Measurements from ENCODE around the gene MFNG. TPM values are rescaled to one million over a fixed set of nuclear protein-coding genes. Genes with fewer than 3 reads are reported as not detected.
"Not testable (repeated sequence)": the region's sequence is repeated elsewhere in the genome, so short reads cannot be mapped to it uniquely, and the experiment has no call there.

The MFNG gene
- total RNA-seq, result 10 to 100 TPM; 14.1 to 17.4 TPM
- long read RNA-seq, transcript MFNG-201 (8 exons, 2,088 nt), result major isoform, 19 of 29 reads
- long read RNA-seq, partial matches to known transcripts, result 2 of 29 reads
- long read RNA-seq, other reads (novel, unspliced or antisense), result 8 of 29 reads

DNA sequence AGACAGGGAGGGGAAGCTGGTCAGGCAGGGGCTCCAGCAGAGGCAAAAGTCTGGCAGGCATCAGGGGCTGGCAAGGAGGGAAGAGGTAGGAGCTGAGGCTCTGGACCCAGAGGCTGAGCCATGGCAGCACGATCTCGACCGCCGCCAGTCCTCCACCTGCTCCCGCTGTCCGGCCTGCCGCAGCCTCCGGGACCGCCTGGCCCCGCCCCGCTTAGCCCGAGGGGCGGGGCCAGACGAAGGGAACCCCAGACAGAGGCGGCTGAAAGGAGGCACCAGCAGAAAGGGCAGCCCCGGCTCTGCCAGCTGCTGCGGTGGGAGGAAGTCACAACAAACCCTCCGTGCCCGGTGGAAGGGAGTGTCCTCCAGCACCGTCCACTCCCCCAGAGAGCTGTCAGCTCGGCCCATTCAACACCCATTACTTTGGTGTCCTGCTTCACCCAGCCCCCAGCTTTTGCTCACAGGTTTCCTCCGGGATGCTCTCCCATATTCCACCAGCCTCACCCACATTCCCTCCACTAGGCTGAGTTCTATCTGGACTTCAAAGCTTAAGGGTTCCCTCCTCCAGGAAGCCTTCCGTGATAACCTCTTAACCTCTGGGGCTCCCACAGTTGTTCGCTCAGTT lies at the start of gene MFNG:
MFNG (minus strand) TSS at position 161 of the 622 bp plus-strand sequence. CDS start 207 bp downstream, outside the sequence.
- ATAC-seq, result peak; percentile 76 to 79
- DNase-seq, result peak; percentile 80
- intact Hi-C loops (cut with DNase I), result no loop called here

- no peak for ATAC-seq
- intact Hi-C loops (cut with DNase I), result loop anchor here in 1 of 2 donors (5.0 kb wide), 1 partner anchor 57 kb away; no protein-coding TSS in a partner anchor
- no peak for DNase-seq
Measured at GRCh38 chr22:37535159-37535558, 49.0 kb upstream of the MFNG start.

DNA sequence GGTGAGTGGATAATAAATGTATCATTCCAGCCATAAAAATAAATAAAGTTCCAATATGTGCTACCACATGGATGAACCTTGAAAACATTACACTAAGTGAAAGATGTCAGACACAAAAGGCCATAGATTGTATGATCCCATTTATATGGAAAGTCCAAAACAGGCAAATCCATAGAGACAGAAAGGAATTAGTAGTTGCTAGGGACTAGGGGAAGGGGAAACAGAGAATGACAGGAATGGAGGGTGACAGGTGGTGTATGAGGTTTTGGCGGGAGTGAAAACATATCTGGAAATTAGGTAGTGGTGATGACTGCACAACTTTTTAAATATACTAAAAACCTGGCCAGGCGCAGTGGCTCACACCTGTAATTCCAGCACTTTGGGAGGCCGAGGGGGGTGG lies 48.3 kb upstream of the MFNG start:
- intact Hi-C loops (cut with DNase I), result no loop called here
- no peak for DNase-seq
- ATAC-seq, result no peak

- intact Hi-C loops (cut with DNase I), result no loop called here
- no peak for DNase-seq
- no peak for ATAC-seq
Measured at GRCh38 chr22:37533995-37534394, 47.8 kb upstream of the MFNG start.

DNA sequence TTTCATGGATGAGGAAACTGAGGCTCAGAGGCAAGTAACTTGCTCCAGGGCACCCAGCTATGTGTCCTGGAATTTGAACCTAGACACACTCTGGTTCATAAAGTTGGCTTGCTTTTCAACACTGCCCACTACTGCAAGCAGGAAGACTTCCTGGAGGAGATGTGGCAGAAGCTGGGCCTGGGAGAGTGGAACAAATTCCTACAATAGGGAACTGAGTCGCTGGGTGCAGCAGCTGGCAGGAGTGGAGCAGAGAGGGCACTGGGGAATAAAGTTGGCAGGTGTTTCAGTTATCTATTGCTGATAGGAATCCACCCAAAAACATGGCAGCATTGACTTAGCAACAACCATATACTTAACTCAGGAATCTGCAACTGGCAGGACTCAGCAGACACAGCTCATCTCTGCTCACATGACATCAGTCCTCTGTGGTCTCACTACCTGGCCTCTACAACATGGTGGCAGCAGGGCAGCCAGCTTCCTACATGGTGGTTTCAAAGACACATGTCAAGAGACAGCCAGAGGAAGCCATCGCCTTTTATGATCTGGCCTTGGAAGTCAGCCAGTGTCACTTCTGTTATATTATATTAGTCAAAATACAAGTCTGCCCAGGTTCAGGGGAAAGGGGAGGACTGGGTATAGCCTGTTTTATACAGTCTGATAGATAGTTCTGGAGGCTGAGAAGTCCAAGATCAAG lies 43.6 kb upstream of the MFNG start:
- intact Hi-C loops (cut with DNase I), result no loop called here
- DNase-seq (no peak), ATAC-seq (no peak)

- DNase-seq; ATAC-seq; intact Hi-C loops (cut with DNase I): not testable (repeated sequence)
Measured at GRCh38 chr22:37527952-37528351, 41.8 kb upstream of the MFNG start.

GRCh38 chr22:37527081-37527752 lies 41.0 kb upstream of the MFNG start:
- DNase-seq; ATAC-seq; intact Hi-C loops (cut with DNase I): not testable (repeated sequence)

DNA sequence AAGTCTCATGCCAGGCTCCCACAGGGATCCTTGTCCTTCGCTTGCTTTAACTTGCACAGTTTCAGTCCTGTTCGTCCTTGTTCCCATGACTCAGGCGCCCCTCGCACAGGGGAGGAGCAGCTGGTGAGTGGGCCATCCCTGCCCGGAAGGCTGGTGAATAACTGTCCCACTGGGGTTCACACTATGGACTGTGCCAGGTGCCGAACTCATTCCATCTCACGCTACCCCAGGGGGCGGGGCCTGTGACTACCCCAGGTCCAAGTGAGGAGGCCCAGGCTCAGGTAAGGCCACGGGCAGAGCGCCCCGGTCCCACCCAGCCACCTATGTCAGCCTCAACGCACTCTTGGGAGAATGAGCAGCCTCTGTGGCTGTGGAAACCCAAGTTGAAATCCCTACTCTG lies 40.2 kb upstream of the MFNG start:
- DNase-seq, result no peak
- intact Hi-C loops (cut with DNase I), result no loop called here
- ATAC-seq, result peak in 1 of 2 donors; percentile 24

GRCh38 chr22:37525746-37526350 lies 39.7 kb upstream of the MFNG start:
- intact Hi-C loops (cut with DNase I), result no loop called here
- ATAC-seq, result no peak

DNA sequence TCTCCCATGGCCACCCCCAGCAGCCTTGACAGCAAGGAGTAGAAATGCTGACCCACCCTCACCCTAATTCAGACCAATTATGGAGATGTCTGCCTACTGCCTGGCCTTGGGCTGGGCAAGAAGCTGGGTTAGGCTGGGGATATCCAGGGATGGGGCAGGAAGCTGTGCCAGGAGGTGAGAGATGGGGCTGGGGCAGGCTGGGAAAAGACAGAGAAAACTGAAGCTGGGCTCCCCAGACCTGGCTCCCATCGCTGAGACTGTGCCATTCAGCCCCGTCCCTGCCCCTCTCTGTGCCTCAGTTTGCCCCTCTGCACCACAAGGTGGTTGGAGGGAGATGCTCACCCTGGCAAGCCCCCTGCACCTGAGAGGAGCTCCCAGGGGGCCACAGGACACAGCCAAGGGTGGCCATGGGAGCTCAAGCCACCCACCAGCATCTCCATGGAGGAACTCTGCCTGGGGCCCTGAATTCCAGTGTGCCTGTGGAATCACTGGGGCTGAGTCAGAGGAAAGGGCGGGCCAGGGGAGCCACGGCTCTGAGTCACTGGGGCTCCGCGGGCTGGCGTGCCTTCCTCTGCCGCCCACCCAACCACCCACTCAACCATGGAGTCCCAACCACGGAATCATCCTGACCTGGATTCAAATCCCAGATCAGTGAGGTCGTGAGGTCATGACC lies 39.0 kb upstream of the MFNG start:
- intact Hi-C loops (cut with DNase I), result no loop called here
- peak in 1 of 2 donors; percentile 86 for ATAC-seq

More at GRCh38 chr22:37525746-37526350, 39.7 kb upstream of the MFNG start:
- DNase-seq, result peak; percentile 12

DNA sequence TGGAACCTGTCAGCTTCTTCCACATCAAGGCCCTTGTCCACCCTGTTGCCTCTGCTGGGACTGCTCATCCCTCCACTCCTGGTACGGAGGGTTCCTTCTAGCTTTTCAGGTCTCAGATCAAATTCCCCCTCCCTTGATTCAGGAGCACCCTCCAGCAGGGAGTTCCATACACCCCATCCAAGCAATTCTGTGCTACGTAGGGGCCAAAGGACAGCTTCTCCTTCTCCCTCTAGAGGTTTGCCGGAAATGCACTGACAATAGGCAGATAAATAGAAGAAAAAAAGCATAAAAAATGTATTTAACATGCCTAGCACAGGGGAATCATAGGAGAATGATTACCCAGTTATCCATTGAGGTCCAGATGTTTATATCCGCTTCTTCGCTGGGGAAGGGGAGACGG lies 36.3 kb upstream of the MFNG start:
- ATAC-seq (no peak), DNase-seq (no peak)
- intact Hi-C loops (cut with DNase I), result no loop called here

More for the DNA sequence above, 39.0 kb upstream of the MFNG start:
- DNase-seq, result peak; percentile 69

GRCh38 chr22:37521236-37521739 lies 35.1 kb upstream of the MFNG start:
- intact Hi-C loops (cut with DNase I), result no loop called here

DNA sequence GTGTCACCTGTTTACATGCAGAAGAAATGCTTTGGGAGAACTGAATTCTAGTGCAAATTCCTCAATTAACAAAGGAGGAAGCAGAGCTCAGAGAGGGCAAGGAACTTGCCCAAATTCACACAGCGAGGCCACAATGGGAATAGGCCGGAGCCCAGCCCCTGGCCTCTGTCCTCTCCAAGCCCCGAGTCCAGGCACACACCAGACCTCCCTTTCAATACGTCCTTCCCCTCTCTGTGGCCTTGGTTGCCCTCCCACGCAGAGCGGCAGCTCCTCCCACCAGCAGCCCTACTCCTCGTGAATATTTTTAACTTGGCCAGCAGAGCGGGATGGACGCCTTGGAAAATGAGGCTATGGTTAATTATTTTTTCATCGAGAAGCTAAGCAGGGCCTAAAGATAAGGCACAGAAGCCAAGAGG lies 34.6 kb upstream of the MFNG start:
- DNase-seq (peak; percentile 48), ATAC-seq (no peak)
- intact Hi-C loops (cut with DNase I), result no loop called here

More at GRCh38 chr22:37521236-37521739, 35.1 kb upstream of the MFNG start:
- DNase-seq (peak; percentile 57), ATAC-seq (no peak)

GRCh38 chr22:37519268-37520195 lies 33.3 kb upstream of the MFNG start, which contains the start of gene CARD10:
Gene CARD10, minus strand, starts transcription at chr22:37519415. Its CDS starts 215 bp downstream, at chr22:37519200.
- ATAC-seq, result peak; percentile 59 to 72
- intact Hi-C loops (cut with DNase I), result no loop called here
- DNase-seq, result no peak

DNA sequence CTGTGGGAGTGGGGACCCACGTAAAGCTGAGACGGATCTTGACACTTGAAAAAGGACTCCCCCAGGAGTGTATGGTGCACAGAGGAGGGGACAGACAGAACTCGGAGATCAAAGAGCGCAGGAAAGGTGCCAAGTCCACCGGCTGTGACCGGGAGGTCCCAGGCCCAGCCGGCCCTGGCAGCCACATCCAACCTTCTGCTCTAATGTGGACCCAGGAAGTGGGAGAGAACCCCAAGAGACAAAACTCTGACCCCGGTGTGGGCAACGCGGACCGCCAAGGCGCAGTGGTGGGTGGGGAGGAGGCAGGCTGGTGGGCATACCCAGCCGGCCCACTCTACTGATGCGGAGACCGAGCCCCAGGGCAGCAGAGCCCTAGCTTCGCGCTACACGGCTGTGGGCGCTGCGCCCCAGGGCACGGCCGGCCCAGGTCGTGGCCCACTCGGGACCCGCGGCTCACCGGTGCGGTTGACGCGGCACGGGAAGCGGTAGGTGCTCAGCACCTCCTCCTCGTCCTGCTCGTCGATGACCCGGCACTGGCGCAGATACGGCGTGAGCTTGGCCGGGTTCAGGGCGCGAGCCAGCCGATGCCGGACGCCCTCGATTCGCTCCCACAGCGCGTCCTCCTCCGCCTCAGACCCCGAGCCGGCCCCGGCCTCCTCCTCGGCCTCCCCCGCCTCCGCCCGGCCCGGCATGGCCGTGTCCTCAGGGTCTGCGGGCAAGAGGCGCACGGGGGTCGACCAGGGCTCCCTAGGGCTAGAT lies 32.5 kb upstream of the MFNG start:
- intact Hi-C loops (cut with DNase I), result no loop called here
- ATAC-seq (peak; percentile 13 to 37), DNase-seq (no peak)

GRCh38 chr22:37517826-37518450 lies 31.8 kb upstream of the MFNG start:
- ATAC-seq, result no peak
- intact Hi-C loops (cut with DNase I), result no loop called here
- DNase-seq, result no peak

Measured in left cardiac atrium (tissue), 4 donors.